Hypothalamus (tissue), 51 donors: Measurements from ENCODE around the gene TMEM138.
A peak's percentile ranks its signal among the peaks of the same experiment; 100 is the strongest.
"Not testable (repeated sequence)": the region's sequence is repeated elsewhere in the genome, so short reads cannot be mapped to it uniquely, and the experiment has no call there.

ENCODE experiments used
- DNase-seq, 51 donors: peaks; one replicate each; lab custom pipeline; 2025; lab: John Stamatoyannopoulos, UW

TMEM138 gene

GRCh38 chr11:61361237-61361740, 885 bp upstream of the TMEM138 start:
- peak in 1 of 51 donors; percentile 29 for DNase-seq

DNA sequence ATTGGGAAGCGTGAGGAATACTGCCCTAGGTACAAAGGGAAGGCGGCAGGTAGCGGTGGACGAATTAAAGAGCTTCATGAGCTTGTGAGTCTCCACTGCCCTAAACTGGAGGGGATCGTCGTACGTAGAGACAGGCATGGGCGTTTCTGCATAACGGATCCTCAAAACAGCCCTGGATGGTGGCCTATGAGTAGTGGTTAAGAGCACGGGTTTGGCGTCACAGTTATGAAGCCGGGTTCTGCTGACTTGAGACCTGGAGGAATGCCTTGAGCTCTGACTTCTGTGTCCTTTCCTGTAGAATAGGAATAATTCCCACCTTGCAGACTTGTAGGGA, 335 bp downstream of the TMEM138 start:
- peak in 4 of 51 donors; percentile 31 to 49 (median 38) for DNase-seq

GRCh38 chr11:61364012-61364675, 2.0 kb downstream of the TMEM138 start:
- no peak for DNase-seq

- DNase-seq = no peak
Observed at GRCh38 chr11:61367406-61367805, 5.2 kb downstream of the TMEM138 start.

- DNase-seq = no peak
Observed at GRCh38 chr11:61368646-61369045, 6.5 kb downstream of the TMEM138 start.

GRCh38 chr11:61369372-61370348, 7.5 kb downstream of the TMEM138 start:
- DNase-seq = peak in 2 of 51 donors; percentile 10 to 12

DNA sequence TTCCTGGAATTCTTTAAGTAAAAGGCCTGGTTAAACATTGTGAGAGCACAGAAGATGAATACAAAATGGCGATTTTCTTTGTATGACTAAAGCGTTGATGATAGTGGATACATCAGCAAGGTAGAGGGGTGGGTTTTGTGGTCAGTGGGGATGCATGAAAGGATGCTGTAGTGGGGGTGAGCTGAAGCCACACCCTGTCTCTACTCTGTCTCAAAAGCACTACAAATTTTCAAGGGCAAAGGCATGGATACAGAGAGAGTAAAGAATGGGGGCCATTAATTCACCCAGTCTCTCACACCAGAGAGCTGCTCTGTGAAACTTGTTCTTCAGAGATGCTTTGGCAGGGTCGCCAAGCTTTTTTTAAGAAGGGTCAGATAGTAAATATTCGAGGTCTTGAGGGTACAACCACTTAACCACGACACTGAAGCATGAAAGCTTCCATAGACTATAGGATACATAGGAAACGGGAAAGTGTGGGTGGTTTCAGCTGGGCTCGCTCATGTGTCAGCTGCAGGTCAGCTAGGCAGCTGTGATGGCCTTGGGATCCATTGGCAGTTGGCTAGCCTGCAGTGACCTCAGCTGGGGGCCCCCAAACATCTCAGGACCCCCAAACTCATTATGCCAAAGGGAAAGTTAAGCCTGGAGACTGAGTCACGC, 8.3 kb downstream of the TMEM138 start:
- DNase-seq = no peak

- no peak for DNase-seq
Observed at GRCh38 chr11:61372659-61373420, 10.7 kb downstream of the TMEM138 start.

GRCh38 chr11:61375761-61376108, 13.6 kb downstream of the TMEM138 start:
- no peak for DNase-seq

GRCh38 chr11:61377461-61378160, 15.4 kb downstream of the TMEM138 start:
- DNase-seq = no peak

DNA sequence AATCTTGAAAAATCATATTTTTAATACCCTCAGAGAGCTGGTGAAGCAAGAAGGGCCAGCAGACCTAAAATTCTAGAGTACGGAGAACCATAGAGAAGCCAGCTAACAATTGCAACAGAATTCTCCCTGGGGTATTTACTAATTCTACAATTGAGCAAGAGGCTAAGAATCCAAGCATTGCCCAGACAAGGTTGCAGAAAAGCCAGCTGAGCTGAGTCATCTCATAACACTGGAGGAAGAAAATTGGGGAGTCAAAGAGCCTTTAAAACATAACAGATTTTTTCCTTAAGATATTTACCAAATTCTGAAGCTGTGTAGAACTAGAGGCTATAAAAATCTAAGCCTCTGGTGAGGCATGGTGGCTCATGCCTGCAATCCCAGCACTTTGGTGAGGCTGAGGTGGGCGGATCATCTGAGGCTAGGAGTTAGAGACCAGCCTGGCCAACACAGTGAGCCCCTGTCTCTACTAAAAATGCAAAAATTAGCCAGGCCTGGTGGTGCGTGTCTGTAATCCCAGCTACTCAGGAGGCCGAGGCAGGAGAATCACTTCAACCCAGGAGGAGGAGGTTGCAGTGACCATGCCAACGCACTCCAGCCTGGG, 16.6 kb downstream of the TMEM138 start:
- DNase-seq = peak in 1 of 51 donors; percentile 5

DNA sequence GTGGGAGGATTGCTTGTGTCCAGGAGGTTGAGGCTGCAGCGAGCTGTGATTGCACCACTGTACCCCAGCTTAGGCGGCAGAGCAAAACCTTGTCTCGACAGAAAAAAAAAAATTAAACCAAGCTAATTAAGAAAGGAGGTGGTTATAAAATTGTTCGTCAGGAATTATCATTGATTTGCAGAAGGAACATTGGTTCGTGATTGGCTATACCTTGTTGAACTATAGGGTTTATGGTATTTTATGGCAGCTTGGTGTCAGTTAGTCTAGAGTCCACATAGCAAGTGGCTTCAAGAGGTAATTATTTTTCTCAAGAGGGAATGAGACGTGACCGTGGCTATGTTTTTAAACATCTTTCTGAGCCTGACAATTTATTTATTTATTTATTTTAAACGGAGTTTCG, 18.7 kb downstream of the TMEM138 start:
- no peak for DNase-seq

GRCh38 chr11:61383859-61384258, 21.7 kb downstream of the TMEM138 start:
- DNase-seq = not testable (repeated sequence)

DNA sequence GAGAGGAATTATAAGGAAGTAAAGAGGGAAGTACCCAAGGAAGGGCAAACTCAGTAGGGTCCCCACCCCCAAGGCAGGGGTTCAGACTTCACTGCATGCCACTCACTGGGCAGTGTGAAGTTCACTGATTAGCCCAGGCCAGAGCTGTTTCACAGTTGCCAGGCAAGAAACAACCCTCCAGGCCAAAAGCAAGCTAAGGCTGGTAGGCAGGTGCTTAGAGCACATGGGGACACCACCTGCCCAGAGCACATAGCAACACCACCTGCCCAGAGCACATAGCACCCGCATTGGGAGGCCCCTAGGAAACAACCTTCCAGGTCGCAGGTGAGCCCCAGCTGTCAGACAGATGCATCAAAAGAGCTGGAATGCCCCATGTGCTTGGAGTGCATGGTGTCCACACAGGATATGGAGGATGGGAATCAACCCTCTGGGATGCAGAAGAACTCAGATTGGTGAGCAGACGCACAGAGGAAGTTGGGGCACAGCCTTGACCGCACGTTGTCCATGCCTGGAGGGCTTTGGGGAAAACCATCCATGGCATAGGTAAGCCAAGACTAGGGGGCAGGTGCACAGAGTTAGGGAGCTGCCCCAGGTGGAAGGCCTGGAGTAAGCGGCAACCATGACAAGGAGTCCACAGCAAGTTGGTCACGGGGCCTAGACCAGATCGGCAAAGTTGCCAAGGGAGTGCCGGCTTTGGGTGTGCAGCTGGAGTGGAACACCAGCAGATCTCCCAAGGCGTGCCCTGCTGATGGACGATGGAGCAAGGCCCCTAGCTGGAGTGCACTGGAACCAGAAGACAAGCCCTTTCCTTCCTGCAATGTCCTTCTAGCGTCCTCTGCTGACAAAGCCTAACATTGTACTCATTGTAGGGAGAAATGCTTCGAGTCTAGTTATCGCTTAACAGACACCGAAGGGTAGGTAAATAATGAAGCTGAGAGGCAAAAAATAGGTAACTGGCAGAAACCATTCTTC, 22.4 kb downstream of the TMEM138 start:
- DNase-seq = no peak

DNA sequence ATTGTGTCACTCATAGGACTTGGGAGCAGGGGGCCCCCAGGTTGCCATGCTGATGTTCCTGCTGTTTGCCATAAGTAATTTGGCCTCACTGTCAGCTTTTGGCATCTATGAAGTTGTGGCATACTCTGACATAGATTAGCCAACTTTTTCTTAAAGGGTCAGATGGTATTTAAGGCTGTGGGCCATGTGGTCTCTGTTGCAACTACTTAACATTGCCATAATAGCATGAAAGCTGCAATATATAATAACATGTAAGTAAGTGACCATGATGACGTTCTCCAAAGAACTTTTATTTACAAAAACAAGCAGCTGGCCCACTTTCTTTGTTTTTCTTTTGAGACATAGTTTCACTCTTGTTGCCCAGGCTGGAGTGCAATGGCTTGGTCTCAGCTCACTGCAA, 28.0 kb downstream of the TMEM138 start:
- no peak for DNase-seq

DNA sequence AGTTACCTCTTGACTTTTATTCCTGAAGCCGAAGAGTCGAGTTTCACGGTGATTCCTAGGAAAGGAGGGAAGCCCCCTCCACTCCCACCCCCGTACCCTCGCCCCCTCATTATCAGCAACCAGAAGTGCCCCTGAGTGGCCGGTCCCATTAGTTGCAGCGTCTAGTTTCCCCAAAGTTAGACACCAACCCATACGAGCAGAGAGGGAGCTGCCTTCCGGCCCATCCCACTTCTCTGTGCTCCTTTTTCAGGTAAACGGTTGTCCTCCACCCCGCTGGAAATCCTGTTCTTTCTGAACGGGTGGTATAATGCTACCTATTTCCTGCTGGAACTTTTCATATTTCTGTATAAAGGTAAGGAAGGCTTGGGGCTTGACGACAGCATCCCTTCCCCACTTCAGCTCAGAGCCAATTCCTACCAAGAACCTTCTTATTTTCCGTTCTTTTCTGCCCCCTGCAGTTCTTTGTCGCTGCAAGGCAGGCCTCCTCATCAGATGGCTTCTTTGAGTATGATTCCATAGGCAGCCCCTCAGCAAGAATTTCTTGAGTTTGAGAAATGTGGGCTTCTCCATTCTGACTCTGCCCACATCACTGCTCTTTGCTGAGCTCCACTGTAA, 30.9 kb downstream of the TMEM138 start:
- DNase-seq = peak in 3 of 51 donors; percentile 24 to 33 (median 26)

- no peak for DNase-seq
Observed at GRCh38 chr11:61401173-61401572, 39.0 kb downstream of the TMEM138 start.

DNA sequence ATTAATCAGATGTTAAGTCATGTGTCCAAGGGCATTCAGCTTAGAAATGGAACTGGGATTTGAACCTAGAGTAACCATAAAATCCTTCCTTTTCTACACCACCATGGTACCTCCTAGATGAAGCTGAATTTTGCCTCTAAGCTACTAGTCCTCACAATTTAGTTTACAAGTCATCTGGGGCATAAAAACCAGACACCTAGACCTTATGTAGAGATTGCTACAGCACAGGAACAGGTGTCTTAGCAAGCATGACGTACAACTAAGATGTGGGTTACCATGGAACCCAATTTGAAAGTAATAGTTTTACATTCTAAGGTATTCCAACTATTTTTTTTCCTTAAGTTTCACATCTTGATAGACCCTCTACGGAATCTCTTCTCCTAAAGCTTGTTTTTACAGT, 39.4 kb downstream of the TMEM138 start:
- DNase-seq = no peak
